Motor neuron (in vitro differentiated cells): Measurements from ENCODE around the gene LENG1. TPM values are rescaled to one million over a fixed set of nuclear protein-coding genes. Genes with fewer than 3 reads are reported as not detected.

Experiments
- ATAC-seq, 8 experiments: fragments of 200-7000 bp; cut with Tn5 transposase; replicated peaks in 6 of 8; 2 replicates each; pipeline ENCODE4 v1.8.0; 2021; ENCODE audit warnings: mild to moderate bottlenecking in 8 of 8, moderate library complexity in 8 of 8
- H3K27ac ChIP-seq, 2 donors: fragments of 250-450 bp; sonication (Bioruptor Pico); 2 replicates each; pipeline ENCODE4 v1.9.0; 2021; ENCODE audit warnings: antibody characterized with exemption in 2 of 2, mild to moderate bottlenecking in 2 of 2, moderate library complexity in 1 of 2
- H3K4me1 ChIP-seq, 2 donors: fragments of 250-450 bp; sonication (Bioruptor Pico); replicated peaks in 1 of 2; 2 replicates each; pipeline ENCODE4 v1.6.1; 2021; ENCODE audit warnings: antibody characterized with exemption in 2 of 2, mild to moderate bottlenecking in 2 of 2, moderate library complexity in 1 of 2
- H3K4me3 ChIP-seq, 5 donors: fragments of 250-450 bp; sonication (Bioruptor Pico); 2 replicates each; pipeline ENCODE4 v1.9.0; 2021; ENCODE audit warnings: antibody characterized with exemption in 5 of 5, mild to moderate bottlenecking in 5 of 5, moderate library complexity in 4 of 5
- WGBS, 10 experiments: fragments of 450-650 bp; shearing (Covaris generic); methylation state at CpG; one replicate each; pipeline ENCODE4 v1.0.0; 2022; 5-methylcytosine and 5-hydroxymethylcytosine counted together
- in situ Hi-C, 9 experiments: fragments of 400-800 bp; cut with MboI; loops; one replicate each; pipeline ENCODE4 v1.15.0; 2021; ENCODE audit warnings: low sequenced_read_pairs in 9 of 9, low pct_unique_long_range_greater_than_20kb in 2 of 9; ENCODE audit not compliant: unreplicated experiment in 9 of 9
- total RNA-seq, 8 experiments: library from RNA; unstranded; fragments of 300-600 nt; gene quantifications; 2 replicates each; pipeline versions ENCODE4 v1.2.3 to v1.2.4, GENCODE V29; 2022

Gene LENG1
- total RNA-seq, 8 experiments from 2014 or later: 8.2 to 12.5 (median 10.9) TPM

DNA sequence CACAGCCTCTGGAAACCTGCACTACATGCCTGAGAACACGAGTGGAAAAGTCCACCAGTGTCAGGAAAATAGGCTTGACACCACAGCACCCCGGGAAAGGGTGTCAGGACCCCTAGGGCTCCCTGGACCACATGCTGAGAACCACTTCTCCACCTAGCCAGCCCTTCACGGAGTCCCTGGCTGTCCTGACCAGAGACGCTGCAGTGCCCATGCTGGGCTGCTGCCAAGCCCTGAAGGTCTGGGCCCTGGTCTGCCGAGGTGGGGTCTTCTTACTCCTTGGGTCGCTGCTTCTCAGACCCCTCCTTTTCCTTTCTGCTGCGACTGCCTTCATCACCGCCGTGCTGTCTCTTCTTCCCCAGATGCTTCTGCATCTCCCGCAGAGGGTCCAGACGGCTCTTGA is 3.0 kb downstream of the LENG1 start:
- 17 to 100% (median 100%) methylated on average over 1 to 4 of the region's 11 CpGs; no CpG with 5 or more reads in 5 of the 10 experiments for WGBS, 10 experiments
- ATAC-seq: no peak
- no peak overlapping the region for H3K27ac ChIP-seq
- in situ Hi-C loops: no loop called here
- no peak overlapping the region for H3K4me3 ChIP-seq
- H3K4me1 ChIP-seq: peaks cover 8 to 10% of the 10 kb centered on the region in 2 donors

DNA sequence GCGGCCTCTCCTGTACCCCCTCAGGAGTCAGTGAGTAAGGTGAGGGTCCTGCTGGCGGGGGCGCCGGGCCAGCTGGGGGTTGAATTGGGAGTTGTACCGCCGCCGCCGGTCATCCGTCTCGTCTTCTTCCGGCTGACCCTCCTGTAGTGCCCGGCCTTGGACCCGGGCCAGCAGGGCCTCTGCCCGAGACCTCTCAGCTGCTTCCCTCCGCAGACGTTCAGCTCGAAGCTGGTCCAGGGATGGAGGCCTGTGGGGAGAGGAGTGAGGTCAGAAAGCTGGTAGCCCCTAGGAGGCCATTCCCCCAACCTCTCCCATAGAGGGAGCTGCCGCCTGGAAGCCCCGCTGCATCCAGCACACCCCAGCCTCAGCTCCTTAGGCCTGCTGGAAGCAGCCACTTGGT is 3.8 kb downstream of the LENG1 start:
- in situ Hi-C loops: no loop called here
- 80 to 100% (median 100%) methylated on average over 1 to 3 of the region's 19 CpGs; no CpG with 5 or more reads in 7 of the 10 experiments for WGBS, 10 experiments
- ATAC-seq: no peak
- Histone ChIP-seq H3K4me1 (peaks cover 6% of the 10 kb centered on the region in 2 donors), H3K4me3 (no peak overlapping the region), H3K27ac (no peak overlapping the region)

DNA sequence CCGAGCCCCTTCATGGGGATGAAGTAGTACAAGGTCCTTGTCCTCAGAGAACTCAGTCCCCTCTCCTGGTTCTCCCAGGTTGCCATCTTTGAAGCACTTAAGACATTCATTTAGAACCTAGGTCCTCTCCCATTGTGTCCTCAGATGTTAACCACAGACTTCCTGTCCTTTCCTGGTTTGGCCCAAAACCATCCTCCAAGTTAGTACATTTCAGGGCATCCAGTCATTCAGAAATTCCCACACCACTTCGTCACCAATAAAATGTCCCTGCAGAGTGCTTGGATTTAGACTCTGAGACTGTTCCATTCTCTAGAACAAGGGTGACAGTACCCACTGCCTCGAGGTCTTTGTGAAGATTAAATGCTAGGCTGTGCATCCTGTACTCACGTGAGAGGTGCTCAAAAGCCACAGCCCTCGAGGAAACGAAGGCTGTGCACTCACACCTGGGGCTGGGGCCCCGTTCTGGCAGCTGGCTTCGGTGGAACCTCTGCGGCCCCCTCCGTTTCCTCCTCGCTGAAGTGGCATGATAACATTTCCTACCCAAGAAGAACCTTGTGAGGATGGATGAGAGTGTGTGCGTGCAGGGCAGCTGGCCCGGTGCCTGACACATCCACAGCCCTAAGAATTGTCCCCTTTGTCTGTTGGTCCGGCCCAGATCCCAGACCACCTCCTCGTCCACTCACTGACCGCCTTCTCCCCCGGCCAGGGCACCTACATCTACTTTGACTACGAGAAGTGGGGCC is 4.7 kb downstream of the LENG1 start:
- ATAC-seq: no peak

DNA sequence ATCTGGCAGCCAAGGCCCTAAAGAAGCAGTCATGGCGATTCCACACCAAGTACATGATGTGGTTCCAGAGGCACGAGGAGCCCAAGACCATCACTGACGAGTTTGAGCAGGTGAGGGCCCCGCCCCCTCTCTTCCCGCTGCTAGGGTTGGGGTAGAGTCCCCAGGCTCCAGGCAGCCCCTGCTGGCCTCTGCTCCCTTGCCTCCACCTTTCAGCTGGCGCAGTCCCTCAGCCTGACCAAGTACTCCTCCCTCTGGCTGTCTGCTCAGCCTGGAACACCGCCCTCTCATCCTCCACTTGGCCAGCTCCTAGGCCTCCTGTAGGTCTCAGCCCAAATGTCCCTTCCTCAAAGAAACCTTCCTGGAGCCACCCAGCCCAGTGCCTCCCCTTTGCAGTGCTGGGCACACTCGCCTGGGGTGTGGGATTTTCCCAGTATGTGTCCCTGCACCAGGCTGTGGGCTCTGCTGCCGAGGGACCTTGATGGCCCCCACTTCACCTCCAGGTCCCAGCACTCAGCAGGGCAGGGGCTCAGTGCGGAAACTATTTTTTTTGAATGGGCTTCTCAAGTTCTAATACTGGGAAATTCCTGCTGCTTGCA is 5.7 kb downstream of the LENG1 start:
- WGBS, 10 experiments: 82 to 100% (median 98%) methylated on average over 1 to 4 of the region's 10 CpGs; no CpG with 5 or more reads in 6 of the 10 experiments
- H3K27ac ChIP-seq: no peak overlapping the region

More for the DNA sequence above, 4.7 kb downstream of the LENG1 start:
- in situ Hi-C loops: no loop called here
- Histone ChIP-seq H3K4me1 (peaks cover 4 to 6% of the 10 kb centered on the region in 2 donors), H3K27ac (no peak overlapping the region), H3K4me3 (no peak overlapping the region)
- 45 to 100% (median 84%) methylated on average over 1 to 4 of the region's 18 CpGs; no CpG with 5 or more reads in 2 of the 10 experiments for WGBS, 10 experiments

DNA sequence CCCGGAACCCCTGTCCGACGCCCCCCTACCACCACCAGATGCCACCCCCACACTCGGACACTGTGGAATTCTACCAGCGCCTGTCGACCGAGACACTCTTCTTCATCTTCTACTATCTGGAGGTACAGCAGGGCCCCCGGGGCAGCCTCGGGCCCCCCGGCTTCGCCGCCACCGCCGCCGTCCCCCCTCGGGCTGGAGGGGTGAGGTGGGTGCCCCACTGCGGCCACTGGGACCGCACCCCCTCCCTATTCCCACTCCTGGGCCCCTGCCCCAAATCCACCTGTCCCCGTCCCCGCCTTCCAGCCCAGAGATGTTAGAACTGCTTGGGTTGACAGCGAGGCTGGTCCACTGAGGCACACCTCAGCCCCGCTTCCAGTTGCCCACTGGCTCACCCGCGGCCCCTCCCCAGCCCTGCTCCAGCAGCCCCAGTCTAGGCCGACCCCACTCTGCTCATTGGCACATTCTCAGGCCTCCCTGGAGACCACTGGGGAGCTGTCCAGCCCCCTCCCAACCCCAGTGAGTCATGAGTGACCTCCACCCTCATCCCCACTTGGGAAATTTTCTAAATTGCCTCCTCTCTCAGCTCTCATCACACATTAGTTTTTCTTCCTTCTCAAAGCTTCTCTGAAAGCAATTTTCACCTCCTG is 6.5 kb downstream of the LENG1 start:
- Histone ChIP-seq H3K4me1 (no peaks in the 10 kb centered on the region), H3K4me3 (no peak overlapping the region), H3K27ac (no peak overlapping the region)
- peak in 3 of 8 experiments; percentile 12 to 25 (median 23) for ATAC-seq
- no CpG with 5 or more reads among the region's 25 CpGs for WGBS, 10 experiments
- in situ Hi-C loops: no loop called here

More for the DNA sequence above, 5.7 kb downstream of the LENG1 start:
- Histone ChIP-seq H3K4me3 (no peak overlapping the region), H3K4me1 (peaks cover 4 to 6% of the 10 kb centered on the region in 2 donors)
- in situ Hi-C loops: no loop called here
- peak in 4 of 8 experiments; percentile 10 to 27 (median 10) for ATAC-seq

DNA sequence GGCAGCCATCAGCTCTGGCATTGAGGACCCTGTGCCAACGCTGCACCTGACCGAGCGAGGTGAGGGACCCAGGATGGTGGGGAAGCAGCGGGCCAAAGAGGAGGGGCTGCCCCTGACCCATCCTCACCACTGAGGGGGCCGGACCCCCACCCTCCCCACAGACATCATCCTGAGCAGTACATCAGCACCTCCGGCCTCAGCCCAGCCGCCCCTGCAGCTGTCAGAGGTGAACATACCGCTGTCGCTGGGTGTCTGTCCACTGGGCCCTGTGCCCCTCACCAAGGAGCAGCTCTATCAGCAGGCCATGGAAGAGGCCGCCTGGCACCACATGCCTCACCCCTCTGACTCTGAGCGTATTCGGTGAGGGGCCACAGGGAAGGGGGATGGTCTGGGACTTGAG is 7.3 kb downstream of the LENG1 start:
- Histone ChIP-seq H3K4me1 (no peaks in the 10 kb centered on the region), H3K4me3 (no peak overlapping the region), H3K27ac (no peak overlapping the region)
- ATAC-seq: peak in 3 of 8 experiments; percentile 4 to 5 (median 4)
- in situ Hi-C loops: no loop called here
- WGBS, 10 experiments: 100% methylated on average over 1 of the region's 12 CpGs; no CpG with 5 or more reads in 9 of the 10 experiments

DNA sequence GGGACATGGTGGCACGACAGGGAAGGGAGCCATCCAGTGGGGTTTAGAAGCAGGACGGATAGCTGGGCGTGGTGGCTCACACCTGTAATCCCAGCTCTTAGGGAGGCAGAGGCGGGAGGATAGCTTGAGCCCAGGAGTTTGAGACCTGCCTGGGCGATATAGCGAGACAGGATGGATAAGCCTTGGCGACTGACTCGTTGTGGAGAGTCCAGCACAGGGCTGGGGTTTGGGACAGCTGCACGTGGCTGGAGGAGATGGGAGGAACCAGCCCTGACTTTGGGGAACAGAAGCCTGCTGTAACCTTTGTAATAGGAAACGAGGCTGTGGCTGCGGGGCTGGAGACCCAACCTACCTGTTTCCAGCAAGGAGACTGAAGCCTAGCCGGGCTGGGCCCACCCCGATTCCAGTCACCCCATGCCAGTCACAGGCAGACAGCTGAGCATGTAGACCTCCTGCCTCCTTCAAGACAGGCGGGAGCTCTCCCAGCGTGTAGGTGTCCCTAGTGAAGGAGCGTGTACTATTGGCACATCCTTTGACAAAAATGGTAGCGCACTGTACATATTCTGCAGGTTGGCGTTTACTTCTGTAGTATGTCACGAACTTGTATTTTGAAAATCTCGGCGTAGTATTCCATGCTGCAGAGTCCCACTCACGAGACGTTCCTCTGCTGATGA is 8.0 kb downstream of the LENG1 start:
- Histone ChIP-seq H3K4me1 (no peaks in the 10 kb centered on the region), H3K4me3 (no peak overlapping the region), H3K27ac (no peak overlapping the region)
- in situ Hi-C loops: no loop called here
- WGBS, 10 experiments: 75 to 100% (median 91%) methylated on average over 1 to 15 of the region's 23 CpGs
- ATAC-seq: no peak

DNA sequence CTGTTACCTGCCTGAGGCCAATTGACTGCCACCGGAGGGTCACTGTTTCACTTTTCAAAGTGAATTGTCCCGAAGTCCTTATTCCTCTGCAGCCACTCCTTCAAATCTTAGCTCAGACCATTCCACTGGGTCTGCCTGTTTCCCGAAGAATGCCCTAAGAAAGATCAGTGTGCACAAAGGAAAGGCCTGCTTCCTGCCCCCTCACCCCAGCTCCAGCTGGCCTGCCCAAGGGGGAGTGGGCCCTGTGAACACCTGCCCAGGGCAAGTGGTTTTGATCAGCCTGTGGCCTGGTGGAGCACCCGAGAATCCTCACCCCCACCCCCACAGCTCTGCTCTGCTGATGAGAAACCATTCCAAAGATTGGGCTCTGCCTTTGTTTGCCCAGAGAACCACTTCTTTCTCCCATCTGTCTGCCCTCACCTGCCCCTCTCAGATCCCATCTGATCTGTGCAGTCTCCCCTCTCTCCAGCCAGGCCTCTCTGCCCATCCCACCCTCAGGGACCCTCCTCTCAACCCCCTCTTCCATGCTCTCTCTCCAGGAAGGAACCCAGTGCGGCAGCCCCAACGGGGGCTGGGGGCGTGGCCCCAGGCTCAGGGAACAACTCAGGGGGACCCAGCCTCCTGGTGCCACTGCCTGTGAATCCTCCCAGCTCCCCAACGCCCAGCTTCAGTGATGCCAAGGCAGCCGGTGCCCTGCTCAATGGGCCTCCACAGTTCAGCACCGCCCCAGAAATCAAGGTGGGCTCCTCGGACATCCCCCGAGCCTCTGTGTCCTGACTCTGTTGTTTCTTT is 10.3 kb downstream of the LENG1 start:
- in situ Hi-C loops: no loop called here
- 33 to 100% (median 91%) methylated on average over 1 to 6 of the region's 12 CpGs; no CpG with 5 or more reads in 4 of the 10 experiments for WGBS, 10 experiments
- ATAC-seq: no peak
- Histone ChIP-seq H3K4me3 (no peak overlapping the region), H3K4me1 (no peaks in the 10 kb centered on the region), H3K27ac (no peak overlapping the region)

DNA sequence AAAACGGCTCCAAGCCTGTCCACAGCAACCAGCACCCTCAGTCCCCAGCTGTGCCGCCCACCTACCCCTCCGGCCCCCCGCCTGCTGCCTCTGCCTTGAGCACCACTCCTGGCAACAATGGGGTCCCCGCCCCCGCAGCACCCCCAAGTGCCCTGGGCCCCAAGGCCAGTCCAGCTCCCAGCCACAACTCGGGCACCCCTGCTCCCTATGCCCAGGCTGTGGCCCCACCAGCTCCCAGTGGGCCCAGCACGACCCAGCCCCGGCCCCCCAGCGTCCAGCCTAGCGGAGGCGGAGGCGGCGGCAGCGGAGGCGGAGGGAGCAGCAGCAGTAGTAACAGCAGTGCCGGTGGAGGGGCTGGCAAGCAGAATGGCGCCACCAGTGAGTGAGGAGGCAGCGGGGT is 11.4 kb downstream of the LENG1 start:
- in situ Hi-C loops: no loop called here
- Histone ChIP-seq H3K4me3 (no peak overlapping the region), H3K27ac (no peak overlapping the region), H3K4me1 (no peaks in the 10 kb centered on the region)
- ATAC-seq: peak in 2 of 8 experiments; percentile 12 to 21
- WGBS, 10 experiments: no CpG with 5 or more reads among the region's 19 CpGs

DNA sequence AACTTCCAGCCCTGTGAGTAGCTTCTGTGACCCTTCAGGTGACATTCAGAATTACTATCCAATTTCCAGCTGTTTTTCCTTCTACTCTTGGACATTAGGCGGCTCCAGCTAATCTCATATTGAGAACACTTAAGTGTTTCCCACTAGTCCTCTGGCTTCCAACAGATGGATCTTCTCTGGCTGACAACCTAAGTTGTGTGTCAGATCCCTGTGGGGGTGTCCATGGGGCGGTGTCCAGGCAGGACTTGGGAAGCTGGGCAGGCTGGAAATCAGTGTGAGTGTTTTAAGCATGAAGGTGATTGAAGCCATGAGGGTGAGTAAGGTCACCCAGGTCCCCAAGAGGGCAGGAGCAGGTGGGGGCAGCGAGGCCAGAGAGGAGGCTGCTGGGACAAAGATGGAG is 11.8 kb downstream of the LENG1 start:
- in situ Hi-C loops: no loop called here
- no peaks in the 10 kb centered on the region for H3K4me1 ChIP-seq
- WGBS, 10 experiments: 83 to 100% (median 100%) methylated on average over 1 to 3 of the region's 3 CpGs; no CpG with 5 or more reads in 7 of the 10 experiments
- H3K4me3 ChIP-seq: no peak overlapping the region
- ATAC-seq: no peak
- H3K27ac ChIP-seq: no peak overlapping the region

DNA sequence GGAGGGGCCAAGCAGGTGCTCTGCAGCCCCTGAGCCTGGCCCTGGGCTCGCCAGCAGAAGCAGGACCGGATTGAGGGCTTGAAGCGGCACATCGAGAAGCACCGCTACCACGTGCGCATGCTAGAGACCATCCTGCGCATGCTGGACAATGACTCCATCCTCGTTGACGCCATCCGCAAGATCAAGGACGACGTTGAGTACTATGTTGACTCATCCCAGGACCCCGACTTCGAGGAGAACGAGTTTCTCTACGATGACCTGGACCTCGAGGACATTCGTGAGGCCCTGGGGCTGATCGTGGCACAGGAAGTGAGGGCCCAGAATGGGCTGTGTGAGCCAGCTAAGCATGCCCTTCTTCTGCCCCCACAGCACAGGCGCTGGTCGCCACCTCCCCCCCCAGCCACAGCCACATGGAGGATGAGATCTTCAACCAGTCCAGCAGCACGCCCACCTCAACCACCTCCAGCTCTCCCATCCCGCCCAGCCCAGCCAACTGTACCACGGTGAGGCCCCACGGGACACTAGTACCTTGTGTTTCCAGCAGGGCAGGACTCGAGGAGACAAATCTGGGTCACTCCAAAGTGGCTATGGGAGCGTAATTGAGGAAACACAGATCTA is 13.9 kb downstream of the LENG1 start:
- Histone ChIP-seq H3K4me3 (no peak overlapping the region), H3K4me1 (no peaks in the 10 kb centered on the region), H3K27ac (no peak overlapping the region)
- in situ Hi-C loops: no loop called here
- ATAC-seq: no peak
- 89 to 100% (median 95%) methylated on average over 1 to 14 of the region's 28 CpGs; no CpG with 5 or more reads in 4 of the 10 experiments for WGBS, 10 experiments

DNA sequence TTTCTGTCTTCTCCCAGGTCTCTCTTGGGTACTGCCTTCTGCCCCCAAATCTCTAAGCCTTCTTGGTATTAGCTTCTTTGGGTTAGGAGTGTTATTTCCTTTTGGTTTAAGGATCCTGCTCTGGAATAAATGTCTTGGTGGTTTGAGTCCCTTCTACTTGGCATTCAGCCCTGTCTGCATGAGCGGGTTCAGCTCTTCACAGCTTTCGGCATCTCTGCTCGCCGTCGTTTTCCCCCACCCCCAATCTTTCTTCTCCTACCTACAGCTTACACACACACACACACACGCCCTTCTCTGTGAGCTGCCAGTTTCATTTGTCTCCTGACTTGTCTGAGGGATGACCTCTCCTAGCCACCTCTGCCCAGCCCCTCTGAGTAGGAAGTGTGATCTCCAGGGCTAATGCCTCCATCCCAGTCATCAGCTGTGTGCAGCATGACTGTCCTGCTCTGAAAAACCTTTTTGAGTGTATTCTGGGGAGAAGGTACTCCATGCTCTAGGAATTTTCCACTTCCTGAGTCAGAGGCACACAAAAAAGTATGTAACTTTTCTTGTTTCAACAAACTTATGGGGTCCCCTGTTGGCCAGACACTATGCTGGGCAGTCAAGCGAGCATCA is 17.2 kb downstream of the LENG1 start:
- H3K27ac ChIP-seq: no peak overlapping the region
- in situ Hi-C loops: no loop called here
- ATAC-seq: no peak
- peaks cover 3 to 10% of the 10 kb centered on the region in 2 donors for H3K4me1 ChIP-seq
- WGBS, 10 experiments: 40 to 96% (median 88%) methylated on average over 1 to 6 of the region's 7 CpGs; no CpG with 5 or more reads in 5 of the 10 experiments
- H3K4me3 ChIP-seq: no peak overlapping the region
